Femur (tissue), 1 donor: Measurements from ENCODE around the gene ZNF76.
"Not testable (repeated sequence)": the region's sequence is repeated elsewhere in the genome, so short reads cannot be mapped to it uniquely, and the experiment has no call there.

Experiments
- DNase-seq: peaks from one replicate; pipeline ENCODE4 v3.0.0-alpha.2; 2017

The ZNF76 gene

GRCh38 chr6:35302604-35303241 lies 43.2 kb downstream of the ZNF76 start:
- peak; percentile 54 for DNase-seq

DNA sequence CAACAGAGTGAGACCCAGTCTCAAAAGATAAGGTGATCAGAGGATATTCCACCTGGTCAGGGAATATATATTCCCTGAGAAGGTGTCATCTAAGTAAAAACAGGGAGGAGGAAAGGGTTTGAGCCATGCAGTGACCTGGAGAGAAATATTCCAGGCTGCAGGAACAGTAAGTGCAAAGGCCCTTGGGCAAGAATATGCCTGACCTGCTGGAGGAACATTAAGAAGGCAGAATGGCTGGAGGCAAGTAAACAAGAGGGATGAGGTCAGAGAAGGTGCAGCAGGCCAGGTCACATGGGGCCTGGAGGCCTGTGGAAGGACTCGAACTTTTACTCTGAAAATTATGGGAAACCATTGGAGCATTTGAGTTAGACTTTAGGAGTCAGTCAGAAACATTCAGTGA lies 44.8 kb downstream of the ZNF76 start:
- DNase-seq = no peak

- DNase-seq = no peak
Observed at GRCh38 chr6:35305117-35305516, 45.6 kb downstream of the ZNF76 start.

DNA sequence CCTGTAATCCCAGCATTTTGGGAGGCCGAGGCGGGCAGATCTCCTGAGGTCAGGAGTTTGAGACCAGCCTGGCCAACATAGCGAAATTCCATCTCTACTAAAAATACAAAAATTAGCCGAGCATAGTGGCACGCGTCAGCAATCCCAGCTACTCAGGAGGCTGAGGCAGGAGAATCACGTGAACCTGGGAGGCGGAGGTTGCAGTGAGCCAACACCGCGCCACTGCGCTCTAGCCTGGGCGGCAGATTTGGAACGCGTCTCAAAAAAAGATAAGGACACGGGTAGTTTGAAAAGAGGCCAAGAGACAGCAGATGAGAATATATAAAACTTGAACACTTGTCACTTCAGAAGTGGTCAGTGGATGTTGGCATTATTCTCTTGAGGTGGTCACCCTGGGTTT lies 47.6 kb downstream of the ZNF76 start:
- not testable (repeated sequence) for DNase-seq

- DNase-seq = not testable (repeated sequence)
Observed at GRCh38 chr6:35308543-35308942, 49.0 kb downstream of the ZNF76 start.

- no peak for DNase-seq
Observed at GRCh38 chr6:35309611-35310264, 50.2 kb downstream of the ZNF76 start.

DNA sequence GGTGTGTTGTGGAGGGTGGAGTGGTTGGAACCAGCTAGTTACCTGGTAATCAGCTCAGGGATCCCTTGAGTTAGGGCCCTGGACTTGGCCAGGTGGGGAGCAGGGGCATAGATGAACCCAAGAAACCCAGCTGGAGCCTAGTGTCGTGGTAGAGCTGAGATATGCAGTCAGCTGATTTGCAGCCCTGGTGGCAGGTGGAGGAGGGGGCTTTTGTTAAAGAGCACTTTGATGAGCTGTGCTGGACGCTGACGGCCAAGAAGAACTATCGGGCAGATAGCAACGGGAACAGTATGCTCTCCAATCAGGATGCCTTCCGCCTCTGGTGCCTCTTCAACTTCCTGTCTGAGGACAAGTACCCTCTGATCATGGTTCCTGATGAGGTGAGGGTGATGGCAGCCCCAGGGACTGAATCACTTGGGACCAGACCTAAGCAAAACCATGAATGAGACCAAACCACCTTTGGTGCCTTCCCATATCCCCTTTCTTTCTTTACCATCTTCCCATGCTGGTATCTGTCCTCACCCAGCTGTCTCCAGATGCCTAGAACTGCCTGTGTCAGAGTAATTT lies 50.8 kb downstream of the ZNF76 start:
- DNase-seq = no peak

DNA sequence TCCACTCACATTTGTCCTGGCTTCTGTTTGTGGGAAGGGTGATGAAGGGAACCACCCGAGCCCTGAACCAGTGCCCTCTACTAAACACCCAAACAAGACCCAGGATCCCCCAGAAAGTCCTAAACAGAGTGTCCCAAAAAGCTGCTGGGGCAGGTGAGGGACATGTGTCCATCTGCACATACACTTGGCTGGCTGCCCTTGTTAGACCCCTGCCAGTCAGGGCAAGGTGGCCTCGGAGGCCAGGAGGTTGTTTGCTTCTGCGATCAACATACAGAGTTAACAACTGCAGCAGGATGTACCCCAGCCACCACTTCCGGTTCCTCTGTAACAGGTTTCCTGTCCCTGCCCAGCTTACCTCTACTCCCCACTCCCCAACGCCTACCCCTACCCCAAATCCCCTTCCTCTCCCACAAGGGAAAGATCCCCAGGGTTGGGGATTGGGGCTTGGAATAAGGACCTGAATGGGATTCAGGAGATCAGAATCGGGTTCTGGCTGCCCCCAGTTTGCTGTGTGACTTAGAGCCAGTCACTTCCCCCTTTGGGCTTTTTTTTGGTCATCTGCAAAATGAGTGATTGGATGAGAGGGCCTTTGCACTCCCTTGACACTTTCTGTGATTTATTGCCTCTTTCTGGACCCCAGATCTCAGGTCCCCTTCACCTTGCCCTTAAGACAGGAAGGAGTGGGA lies 52.0 kb downstream of the ZNF76 start:
- DNase-seq = no peak

DNA sequence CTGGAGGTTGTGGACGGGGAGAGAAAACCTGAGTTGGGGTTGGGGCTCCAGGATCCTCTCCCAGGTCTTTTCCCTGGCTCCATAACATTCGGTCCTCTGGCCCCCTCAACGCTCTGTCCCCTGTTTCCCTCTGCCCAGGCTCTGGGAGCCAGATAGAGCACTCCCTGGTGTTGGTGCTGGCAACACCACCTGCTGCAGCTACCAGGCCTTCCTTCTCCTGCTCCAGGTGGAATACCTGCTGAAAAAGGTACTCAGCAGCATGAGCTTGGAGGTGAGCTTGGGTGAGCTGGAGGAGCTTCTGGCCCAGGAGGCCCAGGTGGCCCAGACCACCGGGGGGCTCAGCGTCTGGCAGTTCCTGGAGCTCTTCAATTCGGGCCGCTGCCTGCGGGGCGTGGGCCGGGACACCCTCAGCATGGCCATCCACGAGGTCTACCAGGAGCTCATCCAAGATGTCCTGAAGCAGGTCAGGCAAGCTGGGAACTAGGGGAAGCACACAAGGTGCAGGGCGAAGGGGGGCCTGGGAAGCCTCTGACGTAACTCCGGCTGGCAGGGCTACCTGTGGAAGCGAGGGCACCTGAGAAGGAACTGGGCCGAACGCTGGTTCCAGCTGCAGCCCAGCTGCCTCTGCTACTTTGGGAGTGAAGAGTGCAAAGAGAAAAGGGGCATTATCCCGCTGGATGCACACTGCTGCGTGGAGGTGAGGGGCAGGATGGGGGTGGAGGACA lies 52.7 kb downstream of the ZNF76 start:
- DNase-seq = no peak

DNA sequence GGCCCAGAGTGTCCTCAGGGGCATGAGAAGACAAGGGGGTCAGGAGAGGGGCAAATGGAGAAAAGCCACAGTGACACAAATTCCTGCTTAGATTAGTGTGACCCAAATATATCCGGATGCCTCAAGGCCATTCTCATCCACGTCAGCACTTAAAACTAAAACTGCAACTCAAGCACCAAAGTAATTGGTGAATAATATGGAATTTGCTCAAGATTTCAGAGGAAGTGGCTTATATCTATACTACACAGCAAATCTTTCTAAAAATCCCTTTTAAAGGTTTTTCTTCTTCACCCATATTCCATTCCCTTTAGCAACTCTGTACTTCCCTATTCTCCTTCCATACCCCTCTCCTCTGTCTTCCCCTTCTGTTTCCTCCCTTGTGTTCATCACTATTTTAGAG lies 53.3 kb downstream of the ZNF76 start:
- no peak for DNase-seq

GRCh38 chr6:35317483-35318195 lies 58.1 kb downstream of the ZNF76 start:
- peak; percentile 58 for DNase-seq

- peak; percentile 92 for DNase-seq
Observed at GRCh38 chr6:35318196-35319171, 58.9 kb downstream of the ZNF76 start.

DNA sequence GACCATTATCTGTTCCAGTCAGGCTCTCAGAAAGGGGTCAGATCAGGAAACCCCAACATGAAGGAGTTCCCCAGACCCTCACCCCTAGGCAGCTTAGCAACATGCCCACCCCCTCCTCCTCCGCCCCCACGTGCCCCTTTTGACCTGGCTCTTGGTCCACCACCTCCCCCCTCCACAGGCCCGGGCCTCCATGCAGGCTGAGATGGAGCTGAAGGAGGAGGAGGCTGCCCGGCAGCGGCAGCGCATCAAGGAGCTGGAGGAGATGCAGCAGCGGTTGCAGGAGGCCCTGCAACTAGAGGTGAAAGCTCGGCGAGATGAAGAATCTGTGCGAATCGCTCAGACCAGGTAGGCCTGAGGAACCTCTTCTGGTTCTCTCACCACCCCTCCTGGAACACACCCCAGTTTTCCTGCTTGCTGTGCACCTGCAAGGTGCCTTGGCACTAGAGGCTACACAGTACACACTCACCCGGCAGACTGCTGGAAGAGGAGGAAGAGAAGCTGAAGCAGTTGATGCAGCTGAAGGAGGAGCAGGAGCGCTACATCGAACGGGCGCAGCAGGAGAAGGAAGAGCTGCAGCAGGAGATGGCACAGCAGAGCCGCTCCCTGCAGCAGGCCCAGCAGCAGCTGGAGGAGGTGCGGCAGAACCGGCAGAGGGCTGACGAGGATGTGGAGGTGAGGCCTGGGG lies 60.0 kb downstream of the ZNF76 start:
- no peak for DNase-seq

GRCh38 chr6:35320031-35320410 lies 60.5 kb downstream of the ZNF76 start:
- DNase-seq = no peak

- DNase-seq = no peak
Observed at GRCh38 chr6:35321091-35321490, 61.6 kb downstream of the ZNF76 start.

- DNase-seq = peak; percentile 64
Observed at GRCh38 chr6:35327349-35328027, 68.0 kb downstream of the ZNF76 start.

DNA sequence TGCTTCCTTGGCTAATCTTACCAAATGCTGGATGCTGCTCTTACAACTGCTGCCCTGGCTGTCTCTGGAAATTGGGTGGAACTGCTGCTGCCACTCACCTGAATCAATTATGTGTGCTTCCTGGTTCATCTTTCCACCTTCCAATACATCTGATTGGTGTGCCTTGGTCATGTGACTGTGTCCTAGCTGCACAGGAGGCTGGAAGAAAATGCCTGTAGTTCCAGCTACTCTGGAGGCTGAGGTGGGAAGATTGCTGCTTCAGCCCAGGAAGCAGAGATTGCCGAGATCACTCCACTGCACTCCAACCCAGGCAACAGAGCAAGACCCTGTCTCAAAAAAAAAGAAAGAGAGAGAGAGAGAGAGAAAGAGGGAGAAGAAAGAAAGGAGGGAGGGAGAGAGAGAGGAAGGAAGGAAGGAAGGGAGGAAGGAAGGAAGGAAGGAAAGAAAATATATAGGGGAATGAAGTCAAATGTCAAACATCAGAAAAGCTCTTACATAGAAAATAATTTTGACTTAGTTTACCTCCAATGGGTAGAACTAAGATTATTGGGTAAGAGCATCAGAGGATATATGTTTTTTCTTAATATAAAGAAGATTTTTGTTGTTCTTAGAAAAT lies 68.7 kb downstream of the ZNF76 start:
- no peak for DNase-seq

- not testable (repeated sequence) for DNase-seq
Observed at GRCh38 chr6:35328965-35329364, 69.4 kb downstream of the ZNF76 start.

GRCh38 chr6:35330541-35331119 lies 71.1 kb downstream of the ZNF76 start:
- DNase-seq = no peak
